HCT116 (cell line): ENCODE measurements around the gene CARMIL1. TPM values are rescaled to one million over a fixed set of nuclear protein-coding genes. Genes with fewer than 3 reads are reported as not detected.

Source experiments
- ATAC-seq: fragments of 200-7000 bp; cut with Tn5 transposase; 2 replicates; pipeline ENCODE4 v1.9.1; 2020; ENCODE audit warnings: mild to moderate bottlenecking, moderate library complexity
- BruUV-seq: library from RNA; stranded (reverse); fragments of 400-500 nt; replicated peaks from 2 replicates; lab custom pipeline; 2021; lab: Mats Ljungman, UMichigan
- CTCF ChIA-PET: fragments of 300-600 bp; sonication (Branson Sonifier 250); formaldehyde crosslinking; loops from one replicate; lab custom pipeline; 2021; ENCODE audit warnings: antibody characterized with exemption; lab: Charles Lee
- POLR2A ChIA-PET: fragments of 300-600, 350-600 bp; sonication (Branson Sonifier 250); formaldehyde crosslinking; loops from one replicate; lab custom pipeline; 2021; ENCODE audit warnings: antibody characterized with exemption; lab: Charles Lee
- RAD21 ChIA-PET, 2 experiments: fragments of 300-600 bp; sonication (Branson Sonifier 250); formaldehyde crosslinking; loops; one replicate each; lab custom pipeline; 2023; ENCODE audit warnings: low total read pairs in 2 of 2; ENCODE audit not compliant: uncharacterized antibody in 2 of 2, unreplicated experiment in 2 of 2, low non-redundant PET in 1 of 2; lab: Charles Lee
- DNase-seq: peaks from one replicate; pipeline ENCODE4 v3.0.0-alpha.2; 2010; ENCODE audit warnings: low read depth, low spot score
- H2AFZ ChIP-seq: fragments of 200-600 bp; shearing (Covaris generic), sonication (generic); 2 replicates; pipeline ENCODE4 v1.6.1; 2017; ENCODE audit warnings: low read depth, mixed run types, mixed read lengths, antibody characterized with exemption, low read length; ENCODE audit not compliant: poor library complexity, severe bottlenecking
- H3K27ac ChIP-seq: 2 replicates; pipeline ENCODE4 v1.5.1; 2012; ENCODE audit warnings: low read depth, low read length
- H3K27me3 ChIP-seq: fragments of 200-600 bp; sonication (generic); 2 replicates; pipeline ENCODE4 v1.6.1; 2016; ENCODE audit warnings: mixed run types, low read length, mixed read lengths; ENCODE audit not compliant: insufficient read depth
- H3K36me3 ChIP-seq, 2 experiments: fragments of 200-500 bp in 1 of 2; fragments of 200-600 bp in 1 of 2; sonication (Bioruptor generic) in 1 of 2; sonication (generic) in 1 of 2; 2 replicates each; pipeline versions ENCODE4 v1.5.1 to v1.6.1; 2014 to 2016; ENCODE audit warnings: low read length in 2 of 2, inconsistent platforms in 1 of 2, mixed read lengths in 1 of 2, mixed run types in 1 of 2; ENCODE audit not compliant: insufficient read depth in 2 of 2, control insufficient read depth in 1 of 2
- H3K4me1 ChIP-seq, 2 experiments: fragments of 200-600 bp in 1 of 2; sonication (generic) in 1 of 2; 2 replicates each; pipeline versions ENCODE4 v1.5.1 to v1.6.1; 2012 to 2017; ENCODE audit warnings: low read length in 2 of 2, inconsistent platforms in 1 of 2, mild to moderate bottlenecking in 1 of 2, mixed read lengths in 1 of 2, mixed run types in 1 of 2, moderate library complexity in 1 of 2; ENCODE audit not compliant: insufficient read depth in 2 of 2, control insufficient read depth in 1 of 2
- H3K4me2 ChIP-seq: fragments of 200-600 bp; sonication (generic); 2 replicates; pipeline ENCODE4 v1.6.1; 2017; ENCODE audit warnings: mixed run types, low read length, mixed read lengths
- H3K4me3 ChIP-seq, 2 experiments: fragments of 200-600 bp in 1 of 2; sonication (generic) in 1 of 2; replicated peaks in 1 of 2; 2 replicates each; pipeline ENCODE4 v1.5.1; 2011 to 2016; ENCODE audit warnings: low read length in 2 of 2, control low read depth in 1 of 2, low read depth in 1 of 2, mild to moderate bottlenecking in 1 of 2, mixed read lengths in 1 of 2, mixed run types in 1 of 2
- H3K79me2 ChIP-seq: fragments of 200-600 bp; sonication (generic); 2 replicates; pipeline ENCODE4 v1.6.1; 2017; ENCODE audit warnings: mild to moderate bottlenecking, mixed run types, low read length, moderate library complexity, mixed read lengths; ENCODE audit not compliant: insufficient read depth
- H3K9ac ChIP-seq: fragments of 200-600 bp; sonication (generic); 2 replicates; pipeline ENCODE4 v1.6.1; 2016; ENCODE audit warnings: low read length, mixed read lengths
- H3K9me2 ChIP-seq: fragments of 200-600 bp; sonication (generic), shearing (Covaris generic); 2 replicates; pipeline ENCODE4 v1.6.1; 2017; ENCODE audit warnings: mixed run types, mild to moderate bottlenecking, moderate library complexity; ENCODE audit not compliant: insufficient read depth
- H3K9me3 ChIP-seq, 2 experiments: fragments of 200-500 bp in 1 of 2; fragments of 200-600 bp in 1 of 2; sonication (Bioruptor generic) in 1 of 2; sonication (generic) in 1 of 2; 2 replicates each; pipeline ENCODE4 v1.6.1; 2014 to 2017; ENCODE audit warnings: low read length in 2 of 2, mixed read lengths in 2 of 2, inconsistent platforms in 1 of 2, low read depth in 1 of 2, mild to moderate bottlenecking in 1 of 2, mixed run types in 1 of 2, moderate library complexity in 1 of 2; ENCODE audit not compliant: control insufficient read depth in 1 of 2, insufficient read depth in 1 of 2
- H4K20me1 ChIP-seq: fragments of 200-600 bp; sonication (generic), shearing (Covaris generic); 2 replicates; pipeline ENCODE4 v1.6.1; 2017; ENCODE audit warnings: mixed run types, mild to moderate bottlenecking, moderate library complexity; ENCODE audit not compliant: insufficient read depth
- ELF1 ChIP-seq: IDR thresholded peaks from 2 replicates; pipeline ENCODE4 v1.6.1; 2012; ENCODE audit warnings: low read depth, borderline replicate concordance
- EZH2 ChIP-seq: fragments of 200-600 bp; sonication (generic); IDR thresholded peaks from 2 replicates; pipeline ENCODE4 v1.6.1; 2017; ENCODE audit warnings: antibody characterized with exemption, mixed run types
- EZH2phosphoT487 ChIP-seq: fragments of 200-600 bp; IDR thresholded peaks from 2 replicates; pipeline ENCODE4 v1.6.1; 2018; ENCODE audit warnings: antibody characterized with exemption, borderline replicate concordance
- JUND ChIP-seq: IDR thresholded peaks from 2 replicates; pipeline ENCODE4 v1.6.1; 2012
- POLR2A ChIP-seq: IDR thresholded peaks from 2 replicates; pipeline ENCODE4 v1.7.0; 2011; ENCODE audit warnings: borderline replicate concordance; ENCODE audit not compliant: insufficient read depth, insufficient read length; ENCODE audit errors: extremely low read depth
- RAD21 ChIP-seq: IDR thresholded peaks from 2 replicates; pipeline ENCODE4 v1.6.1; 2012; ENCODE audit warnings: low read depth, mild to moderate bottlenecking
- SIN3A ChIP-seq: IDR thresholded peaks from 2 replicates; pipeline ENCODE4 v1.6.1; 2012; ENCODE audit warnings: low read depth
- SP1 ChIP-seq: IDR thresholded peaks from 2 replicates; pipeline ENCODE4 v1.6.1; 2012; ENCODE audit warnings: low read depth
- TCF7L2 ChIP-seq: IDR thresholded peaks from 2 replicates; pipeline ENCODE4 v1.7.0; 2011; ENCODE audit warnings: borderline replicate concordance, inconsistent platforms; ENCODE audit not compliant: insufficient read depth, insufficient read length; ENCODE audit errors: extremely low read depth
- ZNF274 ChIP-seq: fragments of 200-500 bp; sonication (Bioruptor generic); IDR thresholded peaks from 2 replicates; pipeline ENCODE4 v1.6.1; 2014; ENCODE audit warnings: mild to moderate bottlenecking, low read depth, low read length, inconsistent platforms
- intact Hi-C: fragments of 100-400 bp; cut with micrococcal nuclease; formaldehyde crosslinking; loops from 2 replicates; pipeline ENCODE4 v1.10.0; 2022
- total RNA-seq: library from RNA; stranded (reverse); gene quantifications from one replicate; pipeline ENCODE4 v1.2.1, GENCODE V29; 2021; ENCODE audit not compliant: unreplicated experiment
- TF ChIP-seq, protein P1 (sequence below), 3 experiments: fragments of 200-600 bp in 1 of 3; sonication (generic) in 1 of 3; IDR thresholded peaks in 2 of 3; conservative IDR thresholded peaks in 1 of 3; 2 replicates each; pipeline ENCODE4 v1.5.1; 2012 to 2017; ENCODE audit warnings: low read depth in 2 of 3, low read length in 2 of 3, antibody characterized with exemption in 1 of 3, borderline replicate concordance in 1 of 3, control low read depth in 1 of 3, mild to moderate bottlenecking in 1 of 3, mixed read lengths in 1 of 3, mixed run types in 1 of 3, moderate library complexity in 1 of 3; ENCODE audit not compliant: insufficient read depth in 1 of 3
- TF ChIP-seq, protein P2 (sequence below): IDR thresholded peaks from 2 replicates; pipeline ENCODE4 v1.6.1; 2012; ENCODE audit warnings: low read depth

CARMIL1 gene
- total RNA-seq, 1 experiment from 2014 or later = 21.7 TPM

DNA sequence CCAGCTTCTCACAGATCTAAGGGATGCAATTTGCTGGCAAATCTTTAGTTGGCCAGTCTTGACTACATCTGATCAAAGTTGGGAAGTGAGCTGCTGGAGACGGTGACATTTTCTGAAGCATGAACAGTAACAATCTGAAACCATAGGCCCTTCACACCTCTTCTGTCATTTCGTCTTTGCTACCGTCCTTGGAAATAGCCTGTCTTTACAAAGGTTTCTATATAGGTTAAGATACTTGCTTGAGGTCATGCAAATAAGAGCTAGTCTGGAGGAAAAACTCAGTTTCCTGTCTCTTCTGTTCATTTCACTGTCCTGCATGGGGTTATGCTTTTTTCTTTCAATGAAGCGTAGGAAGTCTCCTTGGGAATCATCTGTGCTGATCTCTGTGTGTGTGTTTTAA is 55.6 kb downstream of the CARMIL1 start (continued):
- TF ChIP-seq ELF1 (no peak), SP1 (no peak), ZNF274 (no peak), POLR2A (no peak), RAD21 (no peak), JUND (no peak), TCF7L2 (no peak)
- TF ChIP-seq, protein P1, sequence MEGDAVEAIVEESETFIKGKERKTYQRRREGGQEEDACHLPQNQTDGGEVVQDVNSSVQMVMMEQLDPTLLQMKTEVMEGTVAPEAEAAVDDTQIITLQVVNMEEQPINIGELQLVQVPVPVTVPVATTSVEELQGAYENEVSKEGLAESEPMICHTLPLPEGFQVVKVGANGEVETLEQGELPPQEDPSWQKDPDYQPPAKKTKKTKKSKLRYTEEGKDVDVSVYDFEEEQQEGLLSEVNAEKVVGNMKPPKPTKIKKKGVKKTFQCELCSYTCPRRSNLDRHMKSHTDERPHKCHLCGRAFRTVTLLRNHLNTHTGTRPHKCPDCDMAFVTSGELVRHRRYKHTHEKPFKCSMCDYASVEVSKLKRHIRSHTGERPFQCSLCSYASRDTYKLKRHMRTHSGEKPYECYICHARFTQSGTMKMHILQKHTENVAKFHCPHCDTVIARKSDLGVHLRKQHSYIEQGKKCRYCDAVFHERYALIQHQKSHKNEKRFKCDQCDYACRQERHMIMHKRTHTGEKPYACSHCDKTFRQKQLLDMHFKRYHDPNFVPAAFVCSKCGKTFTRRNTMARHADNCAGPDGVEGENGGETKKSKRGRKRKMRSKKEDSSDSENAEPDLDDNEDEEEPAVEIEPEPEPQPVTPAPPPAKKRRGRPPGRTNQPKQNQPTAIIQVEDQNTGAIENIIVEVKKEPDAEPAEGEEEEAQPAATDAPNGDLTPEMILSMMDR (IDR thresholded peaks at IDR 0.05 in 2 of 3, conservative IDR thresholded peaks at IDR 0.05 in 1 of 3; ENCODE audit: borderline replicate concordance in 1 of 3, insufficient read depth in 1 of 3, low read depth in 2 of 3, low read length in 2 of 3) = no peak

DNA sequence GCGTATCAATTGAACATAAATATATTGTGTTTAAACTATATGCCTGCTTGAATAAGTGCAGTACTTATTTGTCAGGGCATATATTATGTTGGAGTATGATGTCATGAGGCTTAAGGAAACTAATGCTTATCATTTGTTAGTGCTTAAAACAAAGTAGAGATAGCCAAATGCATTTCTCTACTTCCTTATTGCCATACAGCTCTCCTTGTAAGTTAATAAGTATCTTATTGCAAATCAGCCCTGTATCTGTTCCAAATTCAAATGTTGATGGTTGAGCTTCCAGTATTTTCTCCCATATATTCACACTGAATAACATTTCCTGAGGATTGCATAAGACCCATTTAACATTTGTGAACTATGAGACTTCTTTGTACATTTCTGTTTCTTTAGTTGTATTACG is 57.8 kb downstream of the CARMIL1 start:
- Histone ChIP-seq H3K79me2 (peaks cover 78% of the 10 kb centered on the region), H3K36me3 (no peaks in the 10 kb centered on the region), H3K9ac (no peak overlapping the region), H3K4me3 (no peak overlapping the region), H3K27me3 (no peaks in the 10 kb centered on the region), H3K4me1 (no peaks in the 10 kb centered on the region), H4K20me1 (no peaks in the 10 kb centered on the region), H3K4me2 (no peak overlapping the region), H3K9me2 (no peaks in the 10 kb centered on the region), H2AFZ (no peak overlapping the region), H3K9me3 (no peaks in the 10 kb centered on the region), H3K27ac (no peak overlapping the region)
- CTCF ChIA-PET = no interaction called here
- no peak for TF ChIP-seq EZH2phosphoT487
- TF ChIP-seq, protein P2, sequence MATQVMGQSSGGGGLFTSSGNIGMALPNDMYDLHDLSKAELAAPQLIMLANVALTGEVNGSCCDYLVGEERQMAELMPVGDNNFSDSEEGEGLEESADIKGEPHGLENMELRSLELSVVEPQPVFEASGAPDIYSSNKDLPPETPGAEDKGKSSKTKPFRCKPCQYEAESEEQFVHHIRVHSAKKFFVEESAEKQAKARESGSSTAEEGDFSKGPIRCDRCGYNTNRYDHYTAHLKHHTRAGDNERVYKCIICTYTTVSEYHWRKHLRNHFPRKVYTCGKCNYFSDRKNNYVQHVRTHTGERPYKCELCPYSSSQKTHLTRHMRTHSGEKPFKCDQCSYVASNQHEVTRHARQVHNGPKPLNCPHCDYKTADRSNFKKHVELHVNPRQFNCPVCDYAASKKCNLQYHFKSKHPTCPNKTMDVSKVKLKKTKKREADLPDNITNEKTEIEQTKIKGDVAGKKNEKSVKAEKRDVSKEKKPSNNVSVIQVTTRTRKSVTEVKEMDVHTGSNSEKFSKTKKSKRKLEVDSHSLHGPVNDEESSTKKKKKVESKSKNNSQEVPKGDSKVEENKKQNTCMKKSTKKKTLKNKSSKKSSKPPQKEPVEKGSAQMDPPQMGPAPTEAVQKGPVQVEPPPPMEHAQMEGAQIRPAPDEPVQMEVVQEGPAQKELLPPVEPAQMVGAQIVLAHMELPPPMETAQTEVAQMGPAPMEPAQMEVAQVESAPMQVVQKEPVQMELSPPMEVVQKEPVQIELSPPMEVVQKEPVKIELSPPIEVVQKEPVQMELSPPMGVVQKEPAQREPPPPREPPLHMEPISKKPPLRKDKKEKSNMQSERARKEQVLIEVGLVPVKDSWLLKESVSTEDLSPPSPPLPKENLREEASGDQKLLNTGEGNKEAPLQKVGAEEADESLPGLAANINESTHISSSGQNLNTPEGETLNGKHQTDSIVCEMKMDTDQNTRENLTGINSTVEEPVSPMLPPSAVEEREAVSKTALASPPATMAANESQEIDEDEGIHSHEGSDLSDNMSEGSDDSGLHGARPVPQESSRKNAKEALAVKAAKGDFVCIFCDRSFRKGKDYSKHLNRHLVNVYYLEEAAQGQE = no peak
- TF ChIP-seq EZH2 = no peak
- TF ChIP-seq SIN3A = no peak
- POLR2A ChIA-PET = interaction anchor here (1.3 kb wide), 1 partner anchor 10 kb away, joined by 3 read pairs; no protein-coding TSS in a partner anchor
- RAD21 ChIA-PET = no interaction called here
- DNase-seq (no peak), ATAC-seq (no peak)
- no TSS peak for BruUV-seq
- intact Hi-C loops = no loop called here
